ENCODE results near the gene CRIP1.

CRIP1 gene

DNA sequence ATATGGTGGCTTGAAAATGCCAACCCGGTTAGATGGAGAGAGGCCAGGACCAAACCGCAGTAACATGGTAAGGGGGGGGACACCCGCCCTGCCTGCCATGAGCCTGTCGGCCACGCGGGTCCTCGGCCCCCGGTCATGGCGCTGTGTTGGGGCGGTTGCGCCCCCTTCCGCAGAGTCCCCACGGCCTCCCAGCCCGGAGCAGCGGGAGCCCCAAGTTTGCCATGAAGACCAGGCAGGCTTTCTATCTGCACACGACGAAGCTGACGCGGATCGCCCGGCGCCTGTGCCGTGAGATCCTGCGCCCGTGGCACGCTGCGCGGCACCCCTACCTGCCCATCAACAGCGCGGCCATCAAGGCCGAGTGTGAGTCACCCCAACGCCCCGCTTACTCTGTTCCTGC, 22.2 kb upstream of the CRIP1 start:
- no peak for DNase-seq
- Histone ChIP-seq H3K27ac (ENCODE audit: low read length) (no peak overlapping the region), H3F3A (ENCODE audit: insufficient read depth, low read length) (no peaks in the 10 kb centered on the region), H3K27me3 (replicated peaks; ENCODE audit: insufficient read depth, low read length) (no peaks in the 10 kb centered on the region), H3K4me3 (ENCODE audit: low read length) (no peak overlapping the region), H3K36me3 (replicated peaks; ENCODE audit: insufficient read depth, low read length) (no peaks in the 10 kb centered on the region), H3K9me3 (replicated peaks; ENCODE audit: insufficient read depth, low read length) (no peaks in the 10 kb centered on the region), H2AFZ (ENCODE audit: low read length) (no peak overlapping the region), H3K9ac (ENCODE audit: low read length) (no peak overlapping the region), H3K9me2 (replicated peaks; ENCODE audit: insufficient read depth, low read length) (no peaks in the 10 kb centered on the region), H3K79me2 (ENCODE audit: low read length) (no peaks in the 10 kb centered on the region), H3K4me2 (ENCODE audit: low read depth, low read length) (no peak overlapping the region), H4K20me1 (ENCODE audit: insufficient read depth, low read length) (no peaks in the 10 kb centered on the region), H3K4me1 (ENCODE audit: low read length) (no peaks in the 10 kb centered on the region)
- TF ChIP-seq EZH2phosphoT487 (IDR thresholded peaks at IDR 0.05; ENCODE audit: low read length) (no peak), EZH2 (optimal IDR thresholded peaks at IDR 0.05; ENCODE audit: low read depth, low read length) (no peak)
- TF ChIP-seq, protein P1, sequence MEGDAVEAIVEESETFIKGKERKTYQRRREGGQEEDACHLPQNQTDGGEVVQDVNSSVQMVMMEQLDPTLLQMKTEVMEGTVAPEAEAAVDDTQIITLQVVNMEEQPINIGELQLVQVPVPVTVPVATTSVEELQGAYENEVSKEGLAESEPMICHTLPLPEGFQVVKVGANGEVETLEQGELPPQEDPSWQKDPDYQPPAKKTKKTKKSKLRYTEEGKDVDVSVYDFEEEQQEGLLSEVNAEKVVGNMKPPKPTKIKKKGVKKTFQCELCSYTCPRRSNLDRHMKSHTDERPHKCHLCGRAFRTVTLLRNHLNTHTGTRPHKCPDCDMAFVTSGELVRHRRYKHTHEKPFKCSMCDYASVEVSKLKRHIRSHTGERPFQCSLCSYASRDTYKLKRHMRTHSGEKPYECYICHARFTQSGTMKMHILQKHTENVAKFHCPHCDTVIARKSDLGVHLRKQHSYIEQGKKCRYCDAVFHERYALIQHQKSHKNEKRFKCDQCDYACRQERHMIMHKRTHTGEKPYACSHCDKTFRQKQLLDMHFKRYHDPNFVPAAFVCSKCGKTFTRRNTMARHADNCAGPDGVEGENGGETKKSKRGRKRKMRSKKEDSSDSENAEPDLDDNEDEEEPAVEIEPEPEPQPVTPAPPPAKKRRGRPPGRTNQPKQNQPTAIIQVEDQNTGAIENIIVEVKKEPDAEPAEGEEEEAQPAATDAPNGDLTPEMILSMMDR (IDR thresholded peaks at IDR 0.05; ENCODE audit: low read length), result no peak

DNA sequence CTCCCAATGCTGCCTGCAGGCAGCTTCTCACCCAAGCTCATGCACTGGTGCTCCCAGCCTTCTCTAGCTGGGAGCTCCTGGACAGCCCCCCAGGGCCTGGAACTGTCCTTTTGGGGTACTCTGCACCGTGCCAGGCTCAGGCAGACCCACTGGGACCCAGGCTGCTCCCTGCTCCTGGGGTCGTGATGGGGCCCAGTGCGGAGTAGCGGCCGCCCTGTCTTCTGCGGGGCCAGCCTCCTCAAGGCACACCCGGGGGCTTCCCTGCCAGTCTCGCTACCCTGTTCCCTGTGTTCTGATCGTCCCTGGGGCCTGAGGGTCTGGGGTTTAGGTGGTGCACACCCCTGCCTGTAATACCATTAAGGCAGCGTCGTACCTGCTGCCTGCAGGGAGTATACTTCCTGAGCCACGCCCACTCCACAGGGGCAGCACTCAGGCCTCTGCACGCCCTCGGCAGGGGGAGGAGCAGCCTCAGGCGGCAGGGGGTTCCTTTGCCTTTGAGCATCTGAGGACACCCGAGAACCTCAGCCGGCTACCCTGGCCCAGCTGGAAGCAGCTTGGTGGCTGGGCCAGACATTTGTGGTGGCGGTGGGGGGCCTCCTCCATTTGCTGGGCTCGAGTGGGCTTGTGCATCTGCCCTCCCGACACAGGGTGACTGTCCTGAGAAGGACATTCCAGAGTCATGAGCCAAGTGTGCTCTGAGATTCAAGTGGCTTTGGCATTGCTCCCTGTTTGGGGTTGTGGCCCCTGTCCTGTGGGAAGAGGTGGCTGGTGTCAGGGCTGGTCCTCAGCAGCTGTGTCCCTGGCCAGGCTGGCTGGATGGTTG, 21.3 kb upstream of the CRIP1 start:
- Histone ChIP-seq H3K4me3 (ENCODE audit: low read length) (no peak overlapping the region), H3K4me1 (ENCODE audit: low read length) (no peaks in the 10 kb centered on the region), H3K4me2 (ENCODE audit: low read depth, low read length) (no peak overlapping the region), H3K27me3 (replicated peaks; ENCODE audit: insufficient read depth, low read length) (no peaks in the 10 kb centered on the region), H3K79me2 (ENCODE audit: low read length) (no peaks in the 10 kb centered on the region), H3K27ac (ENCODE audit: low read length) (no peak overlapping the region), H3F3A (ENCODE audit: insufficient read depth, low read length) (no peaks in the 10 kb centered on the region), H3K9ac (ENCODE audit: low read length) (no peak overlapping the region), H3K9me2 (replicated peaks; ENCODE audit: insufficient read depth, low read length) (no peaks in the 10 kb centered on the region), H3K36me3 (replicated peaks; ENCODE audit: insufficient read depth, low read length) (no peaks in the 10 kb centered on the region), H4K20me1 (ENCODE audit: insufficient read depth, low read length) (no peaks in the 10 kb centered on the region), H3K9me3 (replicated peaks; ENCODE audit: insufficient read depth, low read length) (no peaks in the 10 kb centered on the region), H2AFZ (ENCODE audit: low read length) (no peak overlapping the region)
- DNase-seq, result no peak
- TF ChIP-seq EZH2phosphoT487 (IDR thresholded peaks at IDR 0.05; ENCODE audit: low read length), result no peak
- TF ChIP-seq, protein P1 (IDR thresholded peaks at IDR 0.05; ENCODE audit: low read length), result no peak
- no peak for TF ChIP-seq EZH2 (optimal IDR thresholded peaks at IDR 0.05; ENCODE audit: low read depth, low read length)

DNA sequence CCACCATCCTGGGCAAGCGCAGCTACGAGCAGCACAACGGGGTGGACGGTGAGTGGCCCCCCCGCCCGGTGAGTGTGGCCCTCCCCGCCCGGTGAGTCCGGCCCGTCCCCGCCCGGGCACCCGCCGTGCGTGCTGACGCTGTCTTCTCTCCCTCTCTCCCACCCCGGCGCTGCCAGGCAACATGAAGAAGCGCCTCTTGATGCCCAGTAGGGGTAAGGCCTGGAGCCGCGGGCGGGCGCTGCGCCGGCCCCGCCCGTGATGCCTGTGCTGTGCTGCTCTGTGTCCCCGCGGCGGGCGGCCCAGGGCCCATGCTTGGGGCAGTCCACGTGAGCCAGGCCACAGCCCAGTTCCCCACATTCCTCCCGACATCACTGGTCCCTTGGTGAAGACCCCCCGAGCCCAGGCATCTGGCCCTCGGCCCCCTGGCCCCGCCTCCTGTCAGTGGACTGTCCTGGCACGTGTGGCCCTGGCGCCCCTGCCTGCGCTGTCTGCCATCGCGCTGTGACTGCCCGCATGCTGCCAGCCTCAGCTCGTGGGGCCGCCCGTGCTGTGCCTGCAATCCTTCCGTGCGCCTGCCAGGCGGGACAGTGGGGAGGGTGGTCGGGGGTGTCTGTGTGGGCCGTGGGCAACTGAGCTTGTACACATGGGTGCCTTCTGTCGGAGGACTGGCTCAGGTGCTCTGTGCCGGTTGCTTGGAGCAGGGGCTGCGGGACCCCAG, 20.0 kb upstream of the CRIP1 start:
- DNase-seq, result no peak
- Histone ChIP-seq H3K27ac (ENCODE audit: low read length) (no peak overlapping the region), H3K4me3 (ENCODE audit: low read length) (no peak overlapping the region), H3K4me2 (ENCODE audit: low read depth, low read length) (no peak overlapping the region), H3K9me2 (replicated peaks; ENCODE audit: insufficient read depth, low read length) (no peaks in the 10 kb centered on the region), H4K20me1 (ENCODE audit: insufficient read depth, low read length) (no peaks in the 10 kb centered on the region), H3K27me3 (replicated peaks; ENCODE audit: insufficient read depth, low read length) (no peaks in the 10 kb centered on the region), H3K9me3 (replicated peaks; ENCODE audit: insufficient read depth, low read length) (no peaks in the 10 kb centered on the region), H3F3A (ENCODE audit: insufficient read depth, low read length) (no peaks in the 10 kb centered on the region), H3K9ac (ENCODE audit: low read length) (no peak overlapping the region), H2AFZ (ENCODE audit: low read length) (no peak overlapping the region), H3K4me1 (ENCODE audit: low read length) (no peaks in the 10 kb centered on the region), H3K36me3 (replicated peaks; ENCODE audit: insufficient read depth, low read length) (no peaks in the 10 kb centered on the region), H3K79me2 (ENCODE audit: low read length) (no peaks in the 10 kb centered on the region)
- TF ChIP-seq EZH2phosphoT487 (IDR thresholded peaks at IDR 0.05; ENCODE audit: low read length) (no peak), EZH2 (optimal IDR thresholded peaks at IDR 0.05; ENCODE audit: low read depth, low read length) (no peak)
- TF ChIP-seq, protein P1 (IDR thresholded peaks at IDR 0.05; ENCODE audit: low read length), result no peak

All from MM.1S (cell line).